Loucy (cell line): Measurements from ENCODE around the gene MFAP3.

Experiments
- H2AFZ ChIP-seq: fragments of 200-600 bp; sonication (generic); 2 replicates; pipeline ENCODE4 v1.6.0; 2016; ENCODE audit warnings: antibody characterized with exemption, mild to moderate bottlenecking, low read length, moderate library complexity
- H3F3A ChIP-seq: fragments of 200-600 bp; 2 replicates; pipeline ENCODE4 v1.6.0; 2016; ENCODE audit warnings: antibody characterized with exemption, low read depth, mild to moderate bottlenecking
- H3K27me3 ChIP-seq: fragments of 200-600 bp; sonication (generic); 2 replicates; pipeline ENCODE4 v1.6.1; 2014; ENCODE audit warnings: low read length, mild to moderate bottlenecking; ENCODE audit not compliant: insufficient read depth, poor library complexity, severe bottlenecking
- H3K36me3 ChIP-seq: fragments of 200-600 bp; sonication (generic); 2 replicates; pipeline ENCODE4 v1.6.1; 2016; ENCODE audit warnings: low read length; ENCODE audit not compliant: insufficient read depth
- H3K4me1 ChIP-seq: fragments of 200-600 bp; sonication (generic); 2 replicates; pipeline ENCODE4 v1.5.1; 2014; ENCODE audit warnings: low read length, mild to moderate bottlenecking; ENCODE audit not compliant: insufficient read depth, poor library complexity, severe bottlenecking
- H3K4me2 ChIP-seq: fragments of 200-600 bp; sonication (generic); 2 replicates; pipeline ENCODE4 v1.6.0; 2014; ENCODE audit warnings: antibody characterized with exemption, low read length, low read depth, mild to moderate bottlenecking; ENCODE audit not compliant: poor library complexity, severe bottlenecking
- H3K4me3 ChIP-seq: fragments of 200-600 bp; sonication (generic); 2 replicates; pipeline ENCODE4 v1.5.1; 2014; ENCODE audit warnings: low read length, mild to moderate bottlenecking, mixed read lengths; ENCODE audit not compliant: poor library complexity, severe bottlenecking
- H3K79me2 ChIP-seq: fragments of 200-600 bp; sonication (generic); 2 replicates; pipeline ENCODE4 v1.6.1; 2014; ENCODE audit warnings: low read length; ENCODE audit not compliant: insufficient read depth
- H3K9ac ChIP-seq: fragments of 200-600 bp; sonication (generic); 2 replicates; pipeline ENCODE4 v1.6.0; 2014; ENCODE audit warnings: mild to moderate bottlenecking, low read depth, low read length, moderate library complexity; ENCODE audit not compliant: poor library complexity, severe bottlenecking
- H3K9me2 ChIP-seq: fragments of 200-600 bp; sonication (generic); replicated peaks from 2 replicates; pipeline ENCODE4 v1.6.1; 2016; ENCODE audit warnings: low read depth, low read length, mixed read lengths
- H3K9me3 ChIP-seq: fragments of 200-600 bp; sonication (generic); 2 replicates; pipeline ENCODE4 v1.6.1; 2014; ENCODE audit warnings: mild to moderate bottlenecking, antibody characterized with exemption, low read length, low read depth; ENCODE audit not compliant: insufficient read depth
- H4K20me1 ChIP-seq: fragments of 200-600 bp; sonication (generic); 2 replicates; pipeline ENCODE4 v1.6.0; 2014; ENCODE audit warnings: antibody characterized with exemption, low read length, mild to moderate bottlenecking; ENCODE audit not compliant: insufficient read depth, poor library complexity, severe bottlenecking
- CTCF ChIP-seq: fragments of 200-600 bp; sonication (generic); conservative IDR thresholded peaks from 2 replicates; pipeline ENCODE4 v1.5.1; 2014; ENCODE audit warnings: mild to moderate bottlenecking, antibody characterized with exemption, low read length
- EZH2phosphoT487 ChIP-seq: fragments of 200-600 bp; IDR thresholded peaks from 2 replicates; pipeline ENCODE4 v1.6.1; 2018; ENCODE audit warnings: antibody characterized with exemption, mild to moderate bottlenecking, moderate library complexity, borderline replicate concordance

MFAP3 gene

DNA sequence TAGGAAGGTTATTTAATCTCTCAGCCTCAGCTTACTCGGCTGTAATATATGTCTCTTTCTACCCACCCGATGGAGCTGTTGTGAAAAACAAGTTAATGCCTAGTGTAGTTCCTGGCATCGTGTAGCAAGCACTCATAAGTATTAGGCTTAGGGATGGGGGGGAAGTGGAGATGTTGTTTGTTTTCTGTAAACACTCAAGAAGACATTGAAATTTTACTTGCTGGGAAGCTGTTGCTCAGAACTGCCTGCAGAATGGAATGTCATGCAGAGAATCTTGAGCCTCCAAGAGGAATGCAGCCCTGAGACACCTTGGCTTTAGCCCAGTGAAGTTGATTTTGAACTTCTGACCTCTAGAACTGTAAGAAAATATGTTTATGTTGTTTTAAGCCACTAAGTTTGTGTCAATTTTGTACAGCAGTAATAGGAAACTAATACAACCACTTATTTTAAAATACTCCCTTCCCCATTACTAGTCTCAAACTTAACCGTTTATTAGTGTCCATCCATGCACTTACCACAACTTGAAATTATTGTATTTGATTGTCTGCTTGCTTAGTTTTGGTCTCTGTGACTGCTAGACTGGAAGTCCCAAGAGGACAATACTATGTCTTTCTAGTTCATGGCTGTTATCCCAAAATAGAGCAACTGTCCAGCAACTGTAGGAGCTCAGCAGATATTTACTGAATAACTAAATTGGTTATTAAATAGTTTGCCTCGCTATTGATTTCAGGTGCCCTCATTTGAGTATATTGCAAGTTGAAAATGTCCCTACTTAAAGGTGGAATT is 53.8 kb downstream of the MFAP3 start:
- no peak overlapping the region for H2AFZ ChIP-seq
- no peaks in the 10 kb centered on the region for H3K9me3 ChIP-seq
- H3K9me2 ChIP-seq, result no peaks in the 10 kb centered on the region
- no peak overlapping the region for H3K9ac ChIP-seq
- TF ChIP-seq EZH2phosphoT487 (no peak), CTCF (no peak)
- H3K4me3 ChIP-seq, result no peak overlapping the region
- H3F3A ChIP-seq, result no peaks in the 10 kb centered on the region
- H4K20me1 ChIP-seq, result no peaks in the 10 kb centered on the region
- H3K27me3 ChIP-seq, result no peaks in the 10 kb centered on the region
- no peaks in the 10 kb centered on the region for H3K4me1 ChIP-seq
- H3K4me2 ChIP-seq, result no peak overlapping the region
- no peaks in the 10 kb centered on the region for H3K79me2 ChIP-seq
- no peaks in the 10 kb centered on the region for H3K36me3 ChIP-seq

- H4K20me1 ChIP-seq, result no peaks in the 10 kb centered on the region
- H3K4me1 ChIP-seq, result no peaks in the 10 kb centered on the region
- no peak overlapping the region for H3K4me3 ChIP-seq
- H2AFZ ChIP-seq, result no peak overlapping the region
- no peaks in the 10 kb centered on the region for H3K9me2 ChIP-seq
- H3K27me3 ChIP-seq, result no peaks in the 10 kb centered on the region
- H3K9me3 ChIP-seq, result no peaks in the 10 kb centered on the region
- H3F3A ChIP-seq, result no peaks in the 10 kb centered on the region
- no peak for TF ChIP-seq CTCF
- no peak for TF ChIP-seq EZH2phosphoT487
- H3K4me2 ChIP-seq, result no peak overlapping the region
- H3K36me3 ChIP-seq, result no peaks in the 10 kb centered on the region
- H3K9ac ChIP-seq, result no peak overlapping the region
- no peaks in the 10 kb centered on the region for H3K79me2 ChIP-seq
Measured at GRCh38 chr5:154093142-154093532, 54.4 kb downstream of the MFAP3 start.

- no peak overlapping the region for H3K9ac ChIP-seq
- TF ChIP-seq EZH2phosphoT487, result no peak
- no peak for TF ChIP-seq CTCF
- H3K9me3 ChIP-seq, result no peaks in the 10 kb centered on the region
- H2AFZ ChIP-seq, result no peak overlapping the region
- no peak overlapping the region for H3K4me2 ChIP-seq
- H3K4me3 ChIP-seq, result no peak overlapping the region
- no peaks in the 10 kb centered on the region for H3K27me3 ChIP-seq
- H3F3A ChIP-seq, result no peaks in the 10 kb centered on the region
- H4K20me1 ChIP-seq, result no peaks in the 10 kb centered on the region
- no peaks in the 10 kb centered on the region for H3K79me2 ChIP-seq
- no peaks in the 10 kb centered on the region for H3K9me2 ChIP-seq
- no peaks in the 10 kb centered on the region for H3K36me3 ChIP-seq
- H3K4me1 ChIP-seq, result no peaks in the 10 kb centered on the region
Measured at GRCh38 chr5:154095904-154096303, 57.1 kb downstream of the MFAP3 start.
